HS-27A (cell line): ENCODE data around the gene ABLIM2.

Source experiments
- DNase-seq: peaks from one replicate; pipeline ENCODE4 v3.0.0-alpha.2; 2012; ENCODE audit warnings: low read depth, missing footprints

Gene ABLIM2

GRCh38 chr4:8158710-8159536, at the start of gene ABLIM2:
TSS of gene ABLIM2 (minus strand) at chr4:8158813. CDS start at chr4:8158689, 124 bp downstream.
- peak; percentile 76 for DNase-seq

- DNase-seq = no peak
These were observed 48.7 kb upstream of the ABLIM2 start for GRCh38 chr4:8207314-8207713.

- no peak for DNase-seq
These were observed 47.4 kb upstream of the ABLIM2 start for GRCh38 chr4:8205749-8206611.

GRCh38 chr4:8205241-8205707, 46.7 kb upstream of the ABLIM2 start:
- DNase-seq = no peak

GRCh38 chr4:8204576-8205227, 46.1 kb upstream of the ABLIM2 start:
- no peak for DNase-seq

GRCh38 chr4:8203817-8204216, 45.2 kb upstream of the ABLIM2 start:
- no peak for DNase-seq

- no peak for DNase-seq
These were observed 44.4 kb upstream of the ABLIM2 start for GRCh38 chr4:8203052-8203401.

- no peak for DNase-seq
These were observed 43.8 kb upstream of the ABLIM2 start for GRCh38 chr4:8202108-8203051.

- DNase-seq = no peak
These were observed 42.7 kb upstream of the ABLIM2 start for GRCh38 chr4:8201321-8201781.

GRCh38 chr4:8200302-8200975, 41.8 kb upstream of the ABLIM2 start:
- no peak for DNase-seq

- no peak for DNase-seq
These were observed 41.1 kb upstream of the ABLIM2 start for GRCh38 chr4:8199594-8200301.

- DNase-seq = no peak
These were observed 40.4 kb upstream of the ABLIM2 start, which contains the start of gene SH3TC1 for GRCh38 chr4:8198906-8199593. TSS of gene SH3TC1 (plus strand) at chr4:8199290. CDS start at chr4:8205195, 5,905 bp downstream.

- no peak for DNase-seq
These were observed 39.7 kb upstream of the ABLIM2 start for GRCh38 chr4:8198206-8198905.

GRCh38 chr4:8197521-8197920, 38.9 kb upstream of the ABLIM2 start:
- no peak for DNase-seq

- no peak for DNase-seq
These were observed 37.3 kb upstream of the ABLIM2 start for GRCh38 chr4:8195841-8196458.

- no peak for DNase-seq
These were observed 36.8 kb upstream of the ABLIM2 start for GRCh38 chr4:8195431-8195830.

- no peak for DNase-seq
These were observed 36.0 kb upstream of the ABLIM2 start for GRCh38 chr4:8194306-8195242.
